Stimulated activated CD8-positive, alpha-beta memory T cell treated with anti-CD3 and anti-CD28 coated beads, Interleukin-12 subunit alpha, Interleukin-12 subunit beta, amount 100 ng/mL, for 1 hour (primary cell): ENCODE data around the gene KNTC1.
"Not testable (repeated sequence)": the region's sequence is repeated elsewhere in the genome, so short reads cannot be mapped to it uniquely, and the experiment has no call there.

ENCODE experiments used
- DNase-seq: peaks from one replicate; pipeline ENCODE4 v3.0.0-alpha.2; 2020; ENCODE audit warnings: low read depth

KNTC1 gene

DNA sequence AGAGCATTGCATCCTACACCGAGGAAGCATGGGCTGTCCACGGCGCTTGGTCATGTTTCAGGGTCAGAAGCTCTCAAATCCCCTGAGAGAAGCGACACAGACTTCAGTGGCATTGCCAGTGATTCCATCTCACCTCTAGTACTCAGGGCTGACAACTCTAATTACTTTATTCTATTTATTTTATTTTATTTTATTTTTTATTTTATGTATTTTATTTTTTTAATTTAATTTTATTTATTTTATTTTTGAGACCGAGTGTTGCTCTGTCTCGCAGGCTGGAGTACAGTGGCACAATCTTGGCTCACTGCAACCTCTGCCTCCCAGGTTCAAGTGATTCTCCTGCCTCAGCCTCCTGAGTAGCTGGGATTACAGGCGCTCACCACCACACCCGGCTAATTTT lies 126.2 kb downstream of the KNTC1 start:
- not testable (repeated sequence) for DNase-seq

DNA sequence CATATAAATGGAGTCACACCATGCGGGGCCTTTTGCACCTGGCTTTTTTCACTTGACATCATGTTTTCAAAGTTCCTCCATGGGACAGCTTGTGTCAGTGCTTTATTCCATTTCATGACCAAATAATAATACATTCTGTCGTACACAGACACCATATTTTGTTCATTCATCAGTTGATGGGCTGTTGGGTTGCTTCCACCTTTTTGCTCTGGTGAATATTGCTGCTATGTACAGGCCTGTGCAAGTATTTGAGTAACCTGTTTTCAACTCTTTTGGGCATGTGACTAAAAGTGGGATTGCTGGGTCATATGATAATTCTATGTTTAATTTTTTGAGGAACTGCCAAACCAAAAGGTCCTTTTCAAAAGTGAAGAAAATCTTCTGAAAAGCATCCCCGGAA lies 129.2 kb downstream of the KNTC1 start:
- no peak for DNase-seq

- no peak for DNase-seq
Observed at GRCh38 chr12:122659579-122659978, 132.5 kb downstream of the KNTC1 start.

GRCh38 chr12:122661246-122661645 lies 134.2 kb downstream of the KNTC1 start:
- DNase-seq = no peak

- DNase-seq = no peak
Observed at GRCh38 chr12:122661938-122662337, 134.9 kb downstream of the KNTC1 start.

- no peak for DNase-seq
Observed at GRCh38 chr12:122665349-122665748, 138.3 kb downstream of the KNTC1 start.

GRCh38 chr12:122665759-122666158 lies 138.7 kb downstream of the KNTC1 start:
- DNase-seq = no peak

GRCh38 chr12:122668268-122668667 lies 141.2 kb downstream of the KNTC1 start:
- DNase-seq = no peak

DNA sequence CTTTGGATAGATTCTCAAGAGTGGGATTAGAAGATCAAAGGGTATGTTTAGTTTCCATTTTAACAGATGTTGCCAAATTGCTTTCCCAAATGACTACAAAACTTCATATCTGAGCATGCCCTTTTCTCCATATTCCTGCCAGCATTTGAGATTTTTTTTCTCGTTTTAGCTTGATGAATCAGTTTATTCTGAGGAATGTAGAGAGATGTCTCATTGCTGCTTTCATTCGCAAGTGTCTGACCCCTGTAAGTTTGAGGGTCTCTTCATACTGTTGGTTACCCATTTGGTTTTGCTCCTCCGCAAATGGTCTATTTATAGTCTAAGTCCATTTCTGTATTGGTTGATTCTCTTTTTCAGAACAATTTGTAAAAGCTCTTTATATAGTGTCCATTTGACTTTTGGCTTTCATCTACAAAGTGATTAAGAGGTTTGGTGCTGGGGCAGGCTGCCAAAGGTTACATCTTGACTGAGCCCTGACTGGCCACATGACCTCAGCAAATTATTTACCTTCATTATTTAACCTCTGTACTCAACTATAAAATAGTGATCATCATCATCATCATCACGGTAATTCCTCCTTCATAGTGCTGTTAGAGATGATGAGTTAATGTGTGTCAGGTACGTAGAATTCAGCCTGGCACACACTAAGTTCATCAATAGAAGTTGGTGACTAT lies 142.5 kb downstream of the KNTC1 start:
- DNase-seq = no peak

- DNase-seq = no peak
Observed at GRCh38 chr12:122672515-122672914, 145.5 kb downstream of the KNTC1 start.
